PC-3 (cell line): ENCODE results near the gene DRG1.
"Not testable (repeated sequence)": the region's sequence is repeated elsewhere in the genome, so short reads cannot be mapped to it uniquely, and the experiment has no call there.

Experiments
- CTCF ChIP-seq: fragments of 300-600 bp; sonication (generic); conservative IDR thresholded peaks from 2 replicates; pipeline ENCODE4 v1.5.1; 2017; ENCODE audit warnings: antibody characterized with exemption, low read depth, mild to moderate bottlenecking, low read length
- EZH2 ChIP-seq: fragments of 300-600 bp; sonication (generic); IDR thresholded peaks from one replicate; pipeline ENCODE4 v1.6.1; 2017; ENCODE audit warnings: antibody characterized with exemption, mild to moderate bottlenecking, low read length; ENCODE audit not compliant: unreplicated experiment
- EZH2phosphoT487 ChIP-seq: fragments of 300-600 bp; sonication (generic); IDR thresholded peaks from 2 replicates; pipeline ENCODE4 v1.6.1; 2018; ENCODE audit warnings: mild to moderate bottlenecking, antibody characterized with exemption, low read length, borderline replicate concordance

DNA sequence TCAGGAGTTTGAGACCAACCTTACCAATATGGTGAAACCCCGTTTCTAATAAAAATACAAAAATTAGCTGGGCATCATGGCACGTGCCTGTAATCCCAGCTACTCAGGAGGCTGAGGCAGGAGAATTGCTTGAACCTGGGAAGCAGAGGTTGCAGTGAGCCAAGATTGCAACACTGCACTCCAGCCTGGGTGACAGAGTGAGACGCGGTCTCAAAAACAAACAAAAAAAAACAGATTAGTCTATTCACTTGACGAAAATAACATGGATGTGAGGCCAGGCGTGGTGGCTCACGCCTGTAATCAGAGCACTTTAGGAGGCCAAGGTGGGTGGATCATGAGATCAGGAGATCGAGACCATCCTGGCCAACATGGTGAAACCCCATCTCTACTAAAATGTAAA, 83.1 kb downstream of the DRG1 start:
- TF ChIP-seq CTCF, EZH2phosphoT487, EZH2: not testable (repeated sequence)
